T-helper 17 cell (primary cell): ENCODE results near the gene TCF25. TPM values are rescaled to one million over a fixed set of nuclear protein-coding genes. Genes with fewer than 3 reads are reported as not detected.
"Not testable (repeated sequence)": the region's sequence is repeated elsewhere in the genome, so short reads cannot be mapped to it uniquely, and the experiment has no call there.

Experiments used
- ATAC-seq: fragments of 150-1000 bp; cut with Tn5 transposase; 2 replicates; pipeline ENCODE4 v1.10.0; 2021; ENCODE audit warnings: mild to moderate bottlenecking, moderate library complexity
- DNase-seq, 3 donors: peaks; one replicate each; pipeline versions ENCODE4 v3.0.0 to v3.0.0-alpha.2; 2020 to 2021
- H3K9me3 ChIP-seq: one replicate; pipeline ENCODE4 v1.7.0; 2013; ENCODE audit warnings: low read length, mild to moderate bottlenecking; ENCODE audit not compliant: control insufficient read depth, poor library complexity, severe bottlenecking
- H3K27ac Mint-ChIP-seq: one replicate; pipeline ENCODE4 v1.8.0; 2022; ENCODE audit warnings: mild to moderate bottlenecking, moderate library complexity, mixed read lengths
- H3K27me3 Mint-ChIP-seq: one replicate; pipeline ENCODE4 v1.8.0; 2022; ENCODE audit warnings: mixed read lengths
- H3K36me3 Mint-ChIP-seq: one replicate; pipeline ENCODE4 v1.8.0; 2022; ENCODE audit warnings: low read depth, mixed read lengths
- H3K4me1 Mint-ChIP-seq: one replicate; pipeline ENCODE4 v1.8.0; 2022; ENCODE audit warnings: mild to moderate bottlenecking, mixed read lengths
- H3K4me3 Mint-ChIP-seq: one replicate; pipeline ENCODE4 v1.8.0; 2022; ENCODE audit warnings: mild to moderate bottlenecking, moderate library complexity, mixed read lengths
- total RNA-seq, 4 donors: library from RNA in 2 of 4; stranded (reverse) in 2 of 4; gene quantifications; one replicate each; pipeline ENCODE4 v1.2.3 and lab custom pipeline; 2022 to 2026

TCF25 gene
- total RNA-seq (100 to 1,000 TPM; 393 to 428 TPM), total RNA-seq (lab: John Stamatoyannopoulos, UW) (164 to 200 reads per million in 2 donors)

DNA sequence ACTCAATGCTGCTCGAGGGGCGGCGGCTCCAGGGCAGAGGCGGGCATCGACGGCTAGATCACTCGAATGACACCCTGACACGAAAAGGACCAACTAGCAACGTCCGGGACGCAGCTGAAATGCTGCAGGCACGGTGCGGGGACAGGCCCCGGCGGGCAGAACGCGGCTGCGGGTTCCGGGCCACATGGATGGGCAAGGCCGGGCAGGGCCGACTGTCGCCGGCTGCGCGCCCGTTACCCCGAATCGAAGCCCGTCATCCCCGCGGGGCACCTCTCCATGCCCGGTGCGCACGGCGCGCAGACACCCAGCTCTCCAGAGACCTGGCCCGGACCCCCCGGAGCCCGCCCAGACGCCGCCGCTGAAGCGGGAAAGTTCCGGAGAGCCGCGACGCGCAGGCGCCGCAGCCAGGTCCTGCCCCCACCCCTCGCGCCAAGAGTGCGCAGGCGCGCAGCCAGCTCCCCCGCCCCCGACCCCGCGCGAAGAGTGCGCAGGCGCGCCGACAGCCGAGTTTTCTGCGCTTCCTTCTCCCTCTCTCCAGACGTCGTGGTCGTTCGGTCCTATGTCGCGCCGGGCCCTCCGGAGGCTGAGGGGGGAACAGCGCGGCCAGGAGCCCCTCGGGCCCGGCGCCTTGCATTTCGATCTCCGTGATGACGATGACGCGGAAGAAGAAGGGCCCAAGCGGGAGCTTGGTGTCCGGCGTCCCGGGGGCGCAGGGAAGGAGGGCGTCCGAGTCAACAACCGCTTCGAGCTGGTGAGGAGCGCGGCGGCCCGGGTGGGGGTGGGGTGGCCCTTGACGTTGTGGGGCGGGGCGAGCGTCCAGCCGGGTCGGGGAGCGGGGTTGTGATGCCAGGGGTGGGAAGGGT is at the start of gene TCF25:
TCF25 (plus strand) TSS at position 484 of the 863 bp plus-strand sequence; CDS start at position 560, 76 bp downstream.
- ATAC-seq (peak; percentile 29), DNase-seq (peak; percentile 75 to 85 (median 85))
- Mint-ChIP-seq H3K27me3 (no peaks in the 10 kb centered on the region), H3K4me3 (peak within 1 kb of the TSS; percentile 93), H3K36me3 (peaks cover 4% of the 10 kb centered on the region), H3K27ac (peak within 1 kb of the TSS; percentile 91), H3K4me1 (peaks cover 16% of the 10 kb centered on the region)
- peaks cover 5% of the 10 kb centered on the region for H3K9me3 ChIP-seq

GRCh38 chr16:89823824-89824148 is 49.6 kb upstream of the TCF25 start:
- H3K9me3 ChIP-seq, H3K36me3 Mint-ChIP-seq, H3K4me3 Mint-ChIP-seq, H3K27me3 Mint-ChIP-seq, DNase-seq, ATAC-seq, H3K27ac Mint-ChIP-seq, H3K4me1 Mint-ChIP-seq: not testable (repeated sequence)

DNA sequence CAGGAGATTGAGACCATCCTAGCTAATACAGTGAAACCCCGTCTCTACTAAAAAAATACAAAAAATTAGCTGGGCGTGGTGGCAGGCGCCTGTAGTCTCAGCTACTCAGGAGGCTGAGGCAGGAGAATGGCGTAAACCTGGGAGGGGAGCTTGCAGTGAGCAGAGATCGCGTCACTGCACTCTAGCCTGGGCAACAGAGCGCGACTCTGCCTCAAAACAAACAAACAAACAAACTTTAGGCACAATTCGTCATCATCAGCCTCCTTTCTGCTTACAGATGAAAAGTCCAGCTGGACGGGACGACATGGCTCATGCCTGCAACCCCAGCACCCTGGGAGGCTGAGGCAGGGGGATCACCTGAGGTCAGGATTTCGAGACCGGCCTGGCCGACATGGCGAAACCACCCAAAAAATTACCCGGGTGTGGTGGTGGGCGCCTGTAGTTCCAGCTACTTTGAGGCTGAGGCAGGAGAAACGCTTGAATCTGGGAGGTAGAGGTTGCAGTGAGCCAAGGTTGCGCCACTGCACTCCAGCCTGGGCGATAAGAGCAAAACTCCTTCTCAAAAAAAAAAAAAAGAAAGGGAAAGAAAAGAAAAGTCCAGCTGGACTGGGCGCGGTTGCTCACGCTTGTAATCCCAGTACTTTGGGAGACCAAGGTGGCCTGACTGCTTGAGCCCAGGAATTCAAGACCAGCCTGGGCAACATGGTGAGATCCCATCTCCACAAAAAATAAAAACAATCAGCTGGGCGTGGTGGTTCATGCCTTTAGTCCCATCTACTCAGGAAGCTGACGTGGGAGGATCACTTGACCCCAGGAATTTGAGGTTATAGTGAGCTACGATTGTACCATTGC is 46.6 kb upstream of the TCF25 start:
- Mint-ChIP-seq H3K27ac (no peak overlapping the region), H3K27me3 (peaks cover 16% of the 10 kb centered on the region), H3K4me3 (no peak overlapping the region), H3K36me3 (peaks cover under 1% of the 10 kb centered on the region), H3K4me1 (peaks cover 4% of the 10 kb centered on the region)
- no peaks in the 10 kb centered on the region for H3K9me3 ChIP-seq
- ATAC-seq, result no peak
- no peak for DNase-seq

- no peak for ATAC-seq
- DNase-seq, result no peak
- H3K4me1 Mint-ChIP-seq, result peaks cover 4% of the 10 kb centered on the region
- peaks cover 2% of the 10 kb centered on the region for H3K36me3 Mint-ChIP-seq
- H3K27me3 Mint-ChIP-seq, result peaks cover 24% of the 10 kb centered on the region
- no peak overlapping the region for H3K27ac Mint-ChIP-seq
- no peaks in the 10 kb centered on the region for H3K9me3 ChIP-seq
- H3K4me3 Mint-ChIP-seq, result peak overlapping the region; percentile 9
Measured at GRCh38 chr16:89827383-89828198, 45.8 kb upstream of the TCF25 start.

DNA sequence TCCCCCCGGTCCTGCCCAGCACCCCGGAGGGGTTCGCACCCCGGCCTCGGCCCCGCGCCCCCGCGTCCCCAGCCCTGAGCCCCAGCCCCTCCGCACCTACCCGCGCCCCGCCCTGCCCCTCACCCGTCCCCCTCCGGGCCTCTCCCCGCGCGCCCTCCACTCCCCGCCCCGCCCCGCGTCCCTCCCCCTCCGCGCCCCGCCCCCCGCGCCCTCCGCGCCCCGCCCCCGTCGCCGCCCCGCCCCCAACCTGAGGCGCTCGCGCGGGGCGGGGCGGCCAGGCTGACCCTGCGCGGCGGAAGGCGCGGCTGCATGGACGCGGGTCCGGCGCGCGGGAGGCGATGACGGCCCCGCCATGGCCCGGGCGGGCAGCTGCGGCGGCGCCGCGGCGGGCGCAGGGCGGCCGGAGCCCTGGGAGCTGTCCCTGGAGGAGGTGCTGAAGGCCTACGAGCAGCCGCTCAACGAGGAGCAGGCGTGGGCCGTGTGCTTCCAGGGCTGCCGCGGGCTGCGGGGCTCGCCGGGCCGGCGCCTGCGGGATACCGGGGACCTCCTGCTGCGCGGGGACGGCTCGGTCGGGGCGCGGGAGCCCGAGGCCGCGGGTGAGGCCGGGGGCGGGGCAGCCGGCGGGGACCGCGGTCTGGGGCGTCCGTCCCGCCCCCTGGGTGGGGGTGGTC is 45.1 kb upstream of the TCF25 start, which contains the start of gene SPIRE2:
SPIRE2 (plus strand) TSS at position 277 of the 671 bp plus-strand sequence; CDS start at position 353, 76 bp downstream.
- H3K9me3 ChIP-seq, result no peaks in the 10 kb centered on the region
- Mint-ChIP-seq H3K27me3 (peaks cover 25% of the 10 kb centered on the region), H3K4me1 (peaks cover 4% of the 10 kb centered on the region), H3K4me3 (peak within 1 kb of the TSS; percentile 69), H3K36me3 (peaks cover 2% of the 10 kb centered on the region), H3K27ac (no peak within 1 kb of the TSS)
- DNase-seq, result peak; percentile 56 to 66 (median 58)
- ATAC-seq, result peak; percentile 98

DNA sequence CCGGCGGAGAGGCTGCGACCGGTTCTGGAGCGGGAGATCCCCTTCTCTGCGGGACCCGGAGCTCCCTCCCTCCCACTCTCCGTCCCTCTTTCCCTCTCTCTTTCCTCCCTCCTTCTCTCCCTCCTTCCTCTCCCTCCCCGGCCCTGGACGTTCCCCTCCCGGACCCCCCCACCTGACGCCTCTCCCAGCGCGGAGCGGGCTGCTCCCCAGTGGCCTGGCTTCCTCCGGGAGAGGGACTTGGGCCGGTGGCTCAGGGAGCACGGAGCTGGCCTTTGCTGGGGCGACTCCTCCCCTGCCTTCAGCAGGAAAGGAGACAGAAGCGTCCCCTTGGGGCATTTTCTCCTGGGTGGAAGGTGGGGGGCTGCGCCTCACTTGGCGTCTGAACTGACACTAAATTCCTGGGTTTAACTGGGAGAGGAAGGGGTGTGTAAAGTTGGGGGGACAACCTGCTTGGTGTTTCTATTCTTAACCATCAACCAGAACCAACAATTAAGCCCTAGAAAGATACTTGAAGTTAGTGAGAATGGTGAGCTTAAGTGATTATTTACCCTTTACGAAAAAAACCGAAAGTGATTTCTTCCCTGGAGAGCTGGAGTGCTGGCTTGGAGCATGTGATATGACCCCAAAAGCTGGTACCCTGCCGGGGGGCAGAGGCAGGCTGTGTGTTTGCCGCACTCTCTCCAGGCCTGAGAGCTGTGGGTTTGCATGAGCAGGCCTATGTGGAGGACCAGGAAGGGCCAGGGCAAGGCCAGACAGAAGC is 44.3 kb upstream of the TCF25 start:
- peaks cover 4% of the 10 kb centered on the region for H3K4me1 Mint-ChIP-seq
- peak overlapping the region; percentile 69 for H3K4me3 Mint-ChIP-seq
- ATAC-seq, result no peak
- H3K9me3 ChIP-seq, result no peaks in the 10 kb centered on the region
- peaks cover 2% of the 10 kb centered on the region for H3K36me3 Mint-ChIP-seq
- no peak for DNase-seq
- H3K27ac Mint-ChIP-seq, result no peak overlapping the region
- H3K27me3 Mint-ChIP-seq, result peaks cover 25% of the 10 kb centered on the region

DNA sequence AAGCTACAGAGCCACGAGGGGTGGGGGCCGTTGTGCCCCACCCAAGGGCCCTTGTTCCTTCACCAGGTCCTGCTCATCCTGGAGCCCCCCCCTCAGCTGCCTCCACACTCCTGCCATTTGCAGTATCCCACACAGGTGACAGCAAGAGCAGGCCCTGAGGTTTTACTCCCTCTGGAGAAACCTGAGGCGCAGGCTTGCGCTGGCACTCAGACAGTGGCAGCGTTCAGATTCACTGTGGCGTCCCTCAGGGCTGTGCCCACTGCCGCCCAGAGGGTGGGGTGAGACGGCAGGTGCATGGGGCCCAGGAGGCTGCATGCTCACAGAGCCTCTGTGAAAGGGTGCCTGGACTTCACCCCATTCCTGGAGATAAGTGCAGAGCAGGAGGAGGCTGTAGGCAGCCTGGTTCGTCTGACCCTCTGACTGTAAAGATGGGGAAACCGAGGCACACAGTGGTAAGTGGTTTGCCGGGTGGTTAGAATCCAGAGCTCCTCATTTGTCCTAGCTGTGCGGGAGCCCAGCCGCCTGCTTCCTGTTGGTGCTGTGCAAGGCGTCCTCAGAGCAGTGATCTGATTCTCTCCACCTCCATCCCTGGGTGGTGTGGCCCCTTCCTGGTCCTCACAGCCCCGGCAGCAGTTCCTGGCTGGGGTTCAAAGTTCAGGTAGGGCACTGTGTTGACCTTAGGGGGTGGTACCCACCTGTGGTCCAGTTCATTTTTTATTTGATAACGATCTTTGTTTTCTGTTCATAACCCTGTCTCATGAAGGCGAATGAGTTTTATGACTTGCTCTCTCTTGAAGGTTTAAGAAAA is 43.6 kb upstream of the TCF25 start:
- Mint-ChIP-seq H3K27me3 (peaks cover 25% of the 10 kb centered on the region), H3K36me3 (peaks cover 2% of the 10 kb centered on the region), H3K4me1 (peaks cover 4% of the 10 kb centered on the region), H3K27ac (no peak overlapping the region), H3K4me3 (no peak overlapping the region)
- ATAC-seq, result no peak
- no peak for DNase-seq
- H3K9me3 ChIP-seq, result no peaks in the 10 kb centered on the region

DNA sequence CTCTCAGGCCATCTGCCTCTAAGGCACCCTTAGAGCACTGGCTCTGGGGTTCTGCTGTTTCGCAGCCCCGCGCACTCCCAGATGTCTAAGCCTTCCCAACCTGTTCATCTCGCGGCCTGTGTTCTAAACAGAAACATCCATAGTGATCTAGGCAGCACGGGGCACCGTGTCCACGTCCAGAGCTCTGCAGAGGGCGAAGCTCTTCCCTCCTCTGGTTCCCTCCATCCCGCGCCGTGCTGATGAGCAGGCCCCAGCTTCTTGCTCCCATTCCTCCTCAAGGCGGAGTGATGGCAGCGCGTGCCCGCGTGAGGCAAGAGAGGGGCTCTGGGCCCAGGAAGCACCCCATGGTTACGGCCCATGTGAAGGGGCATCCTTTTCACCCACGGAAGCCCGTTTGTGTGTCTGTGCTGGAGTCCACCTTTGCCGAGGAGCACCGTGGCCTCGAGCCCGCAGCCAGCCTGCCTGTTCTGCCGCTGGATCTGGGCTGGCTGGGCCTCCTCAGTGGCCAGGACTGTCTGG is 41.5 kb upstream of the TCF25 start:
- Mint-ChIP-seq H3K36me3 (peaks cover 2% of the 10 kb centered on the region), H3K4me1 (peaks cover 4% of the 10 kb centered on the region), H3K4me3 (no peak overlapping the region), H3K27me3 (peaks cover 25% of the 10 kb centered on the region), H3K27ac (no peak overlapping the region)
- DNase-seq (no peak), ATAC-seq (no peak)
- no peaks in the 10 kb centered on the region for H3K9me3 ChIP-seq

GRCh38 chr16:89833664-89834363 is 39.6 kb upstream of the TCF25 start:
- not testable (repeated sequence) for ATAC-seq, DNase-seq

GRCh38 chr16:89834813-89835363 is 38.5 kb upstream of the TCF25 start:
- H3K27ac Mint-ChIP-seq, H3K4me3 Mint-ChIP-seq, ATAC-seq: not testable (repeated sequence)

More at GRCh38 chr16:89833664-89834363, 39.6 kb upstream of the TCF25 start:
- H3K9me3 ChIP-seq, H3K27ac Mint-ChIP-seq, H3K36me3 Mint-ChIP-seq, H3K4me3 Mint-ChIP-seq: not testable (repeated sequence)
- Mint-ChIP-seq H3K27me3 (peaks cover 25% of the 10 kb centered on the region), H3K4me1 (peaks cover 17% of the 10 kb centered on the region)

More at GRCh38 chr16:89834813-89835363, 38.5 kb upstream of the TCF25 start:
- H3K9me3 ChIP-seq, DNase-seq, H3K36me3 Mint-ChIP-seq: not testable (repeated sequence)
- Mint-ChIP-seq H3K27me3 (peaks cover 16% of the 10 kb centered on the region), H3K4me1 (peaks cover 13% of the 10 kb centered on the region)
